CD14-positive monocyte (primary cell): ENCODE data around the gene CHRNA1. TPM values are rescaled to one million over a fixed set of nuclear protein-coding genes. Genes with fewer than 3 reads are reported as not detected.

Source experiments
- DNase-seq, 3 donors: peaks; one replicate each; pipeline ENCODE4 v3.0.0-alpha.2; 2011 to 2022
- H2AFZ ChIP-seq: 2 replicates; pipeline ENCODE4 v1.6.0; 2012; ENCODE audit warnings: mild to moderate bottlenecking, low read depth, low read length, inconsistent platforms; ENCODE audit not compliant: insufficient read depth, poor library complexity, severe bottlenecking
- H3K27ac ChIP-seq, 2 donors: 1 replicate in 1 of 2; 2 replicates in 1 of 2; pipeline ENCODE4 v1.5.1; 2012 to 2013; ENCODE audit warnings: low read length in 2 of 2, control low read depth in 1 of 2, inconsistent platforms in 1 of 2, low read depth in 1 of 2, mild to moderate bottlenecking in 1 of 2
- H3K27me3 ChIP-seq, 2 donors: one replicate each; pipeline versions ENCODE4 v1.6.0 to v1.6.1; 2011 to 2013; ENCODE audit warnings: low read length in 2 of 2; ENCODE audit not compliant: control insufficient read depth in 2 of 2, insufficient read depth in 2 of 2
- H3K36me3 ChIP-seq, 2 donors: replicated peaks in 1 of 2; 1 replicate in 1 of 2; 2 replicates in 1 of 2; pipeline versions ENCODE4 v1.5.1 to v1.6.1; 2012 to 2013; ENCODE audit warnings: low read length in 2 of 2, control low read depth in 1 of 2, inconsistent platforms in 1 of 2, mild to moderate bottlenecking in 1 of 2; ENCODE audit not compliant: insufficient read depth in 2 of 2, control insufficient read depth in 1 of 2
- H3K4me1 ChIP-seq, 2 donors: 1 replicate in 1 of 2; 2 replicates in 1 of 2; pipeline versions ENCODE4 v1.5.1 to v1.6.1; 2012 to 2013; ENCODE audit warnings: low read length in 2 of 2, control low read depth in 1 of 2, inconsistent platforms in 1 of 2, mild to moderate bottlenecking in 1 of 2, moderate library complexity in 1 of 2; ENCODE audit not compliant: insufficient read depth in 2 of 2, control insufficient read depth in 1 of 2
- H3K4me2 ChIP-seq: replicated peaks from 2 replicates; pipeline ENCODE3; 2012; ENCODE audit warnings: low read length, moderate library complexity, mild to moderate bottlenecking; ENCODE audit not compliant: poor library complexity, severe bottlenecking; ENCODE audit errors: extremely low read depth
- H3K4me3 ChIP-seq, 3 experiments: fragments of 200-600 bp in 1 of 3; sonication (generic) in 1 of 3; replicated peaks in 1 of 3; 1 replicate in 2 of 3; 2 replicates in 1 of 3; pipeline ENCODE4 v1.5.1; 2011 to 2013; ENCODE audit warnings: low read length in 3 of 3, mild to moderate bottlenecking in 3 of 3, control low read depth in 2 of 3, low read depth in 2 of 3, inconsistent platforms in 1 of 3, moderate library complexity in 1 of 3
- H3K79me2 ChIP-seq: 2 replicates; pipeline ENCODE4 v1.6.0; 2012; ENCODE audit warnings: mild to moderate bottlenecking, control low read depth, inconsistent platforms, low read length, moderate library complexity; ENCODE audit not compliant: insufficient read depth
- H3K9ac ChIP-seq: 2 replicates; pipeline ENCODE4 v1.6.0; 2017; ENCODE audit warnings: low read length, mild to moderate bottlenecking; ENCODE audit not compliant: insufficient read depth, poor library complexity, severe bottlenecking
- H3K9me3 ChIP-seq, 2 donors: replicated peaks in 1 of 2; 1 replicate in 1 of 2; 2 replicates in 1 of 2; pipeline versions ENCODE4 v1.5.1 to v1.6.1; 2012 to 2013; ENCODE audit warnings: low read length in 2 of 2, control low read depth in 1 of 2; ENCODE audit not compliant: control insufficient read depth in 1 of 2, insufficient read depth in 1 of 2
- H4K20me1 ChIP-seq: 2 replicates; pipeline ENCODE4 v1.6.0; 2012; ENCODE audit warnings: mild to moderate bottlenecking, low read length, control low read depth, moderate library complexity; ENCODE audit not compliant: insufficient read depth
- H3K27ac Mint-ChIP-seq, 7 donors: one replicate each; pipeline ENCODE4 v1.8.0; 2020; ENCODE audit warnings: mild to moderate bottlenecking in 7 of 7, mixed read lengths in 7 of 7, moderate library complexity in 6 of 7, inconsistent platforms in 2 of 7
- H3K27me3 Mint-ChIP-seq, 3 donors: one replicate each; pipeline ENCODE4 v1.8.0; 2021 to 2022; ENCODE audit warnings: low read depth in 3 of 3, mild to moderate bottlenecking in 3 of 3, mixed read lengths in 3 of 3, moderate library complexity in 3 of 3, inconsistent platforms in 1 of 3
- H3K36me3 Mint-ChIP-seq, 2 donors: one replicate each; pipeline ENCODE4 v1.8.0; 2020; ENCODE audit warnings: mixed read lengths in 2 of 2, inconsistent platforms in 1 of 2, mild to moderate bottlenecking in 1 of 2
- H3K4me1 Mint-ChIP-seq: one replicate; pipeline ENCODE4 v1.8.0; 2020; ENCODE audit warnings: mild to moderate bottlenecking, mixed read lengths
- H3K4me3 Mint-ChIP-seq, 2 donors: one replicate each; pipeline ENCODE4 v1.8.0; 2020; ENCODE audit warnings: mild to moderate bottlenecking in 2 of 2, mixed read lengths in 2 of 2, moderate library complexity in 1 of 2
- H3K9me3 Mint-ChIP-seq, 7 donors: one replicate each; pipeline ENCODE4 v1.8.0; 2020 to 2022; ENCODE audit warnings: mixed read lengths in 7 of 7, mild to moderate bottlenecking in 6 of 7, moderate library complexity in 6 of 7, inconsistent platforms in 2 of 7
- WGBS: methylation state at CpG from one replicate; pipeline ENCODE4 v1.1.5; 2013; ENCODE audit warnings: missing lambda C conversion rate; ENCODE audit not compliant: insufficient coverage; 5-methylcytosine and 5-hydroxymethylcytosine counted together
- intact Hi-C, 2 donors: fragments of 100-400 bp; cut with micrococcal nuclease; formaldehyde crosslinking; loops; one replicate each; pipeline versions ENCODE4 v1.15.0 to v1.15.1; 2023
- polyA plus RNA-seq, 3 donors: library from polyadenylated mRNA; depleted of rRNA in 1 of 3; unstranded in 2 of 3; stranded (reverse) in 1 of 3; fragments of 300-500 nt in 2 of 3; fragments of >200 nt in 1 of 3; fragmentation: Illumina TruSeq in 2 of 3; gene quantifications; 1 replicate in 2 of 3; 2 replicates in 1 of 3; pipeline ENCODE4 v1.2.3, GENCODE V29; 2012 to 2021
- TF ChIP-seq, protein P1 (sequence below): fragments of 200-600 bp; IDR thresholded peaks from one replicate; pipeline ENCODE4 v1.8.0; 2022; ENCODE audit warnings: antibody characterized with exemption, mild to moderate bottlenecking

The CHRNA1 gene
- polyA plus RNA-seq, 3 donors: not detected

DNA sequence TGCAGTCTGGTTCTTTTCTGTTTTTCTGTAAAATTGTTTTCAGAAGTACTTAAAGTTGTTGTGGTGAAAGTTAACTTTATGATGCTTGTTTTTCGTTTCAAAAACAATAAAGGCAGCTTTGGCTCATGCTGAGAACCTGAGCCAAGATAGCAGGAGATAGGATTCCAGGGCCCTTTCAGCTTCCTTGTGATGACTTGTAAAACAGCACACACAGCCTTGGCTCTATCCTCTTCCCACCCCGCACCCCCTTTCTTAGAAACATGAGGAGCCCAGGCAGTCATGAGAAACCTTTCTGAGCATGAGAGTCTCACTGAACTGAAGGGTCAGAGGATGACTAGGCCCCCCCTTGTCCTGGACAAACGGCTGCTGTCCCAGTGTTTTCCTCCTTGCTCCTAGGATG is 12.4 kb upstream of the CHRNA1 start:
- H3K9ac ChIP-seq: no peak overlapping the region
- intact Hi-C loops: no loop called here
- TF ChIP-seq, protein P1, sequence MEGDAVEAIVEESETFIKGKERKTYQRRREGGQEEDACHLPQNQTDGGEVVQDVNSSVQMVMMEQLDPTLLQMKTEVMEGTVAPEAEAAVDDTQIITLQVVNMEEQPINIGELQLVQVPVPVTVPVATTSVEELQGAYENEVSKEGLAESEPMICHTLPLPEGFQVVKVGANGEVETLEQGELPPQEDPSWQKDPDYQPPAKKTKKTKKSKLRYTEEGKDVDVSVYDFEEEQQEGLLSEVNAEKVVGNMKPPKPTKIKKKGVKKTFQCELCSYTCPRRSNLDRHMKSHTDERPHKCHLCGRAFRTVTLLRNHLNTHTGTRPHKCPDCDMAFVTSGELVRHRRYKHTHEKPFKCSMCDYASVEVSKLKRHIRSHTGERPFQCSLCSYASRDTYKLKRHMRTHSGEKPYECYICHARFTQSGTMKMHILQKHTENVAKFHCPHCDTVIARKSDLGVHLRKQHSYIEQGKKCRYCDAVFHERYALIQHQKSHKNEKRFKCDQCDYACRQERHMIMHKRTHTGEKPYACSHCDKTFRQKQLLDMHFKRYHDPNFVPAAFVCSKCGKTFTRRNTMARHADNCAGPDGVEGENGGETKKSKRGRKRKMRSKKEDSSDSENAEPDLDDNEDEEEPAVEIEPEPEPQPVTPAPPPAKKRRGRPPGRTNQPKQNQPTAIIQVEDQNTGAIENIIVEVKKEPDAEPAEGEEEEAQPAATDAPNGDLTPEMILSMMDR: no peak
- H3K4me3 ChIP-seq: no peak overlapping the region
- Mint-ChIP-seq H3K27ac (no peak overlapping the region), H3K4me1 (peaks cover 32% of the 10 kb centered on the region), H3K9me3 (no peaks in the 10 kb centered on the region), H3K36me3 (no peaks in the 10 kb centered on the region), H3K4me3 (no peak overlapping the region), H3K27me3 (peaks cover 3 to 6% (median 6%) of the 10 kb centered on the region in 3 donors)
- H3K4me1 ChIP-seq: peaks cover 11 to 17% of the 10 kb centered on the region in 2 donors
- no peaks in the 10 kb centered on the region for H3K36me3 ChIP-seq
- no peak overlapping the region for H3K4me2 ChIP-seq
- no peak for DNase-seq
- no peaks in the 10 kb centered on the region for H4K20me1 ChIP-seq
- 90% methylated on average over 3 of the region's 3 CpGs for WGBS
- no peaks in the 10 kb centered on the region for H3K27me3 ChIP-seq
- no peak overlapping the region for H2AFZ ChIP-seq
- no peaks in the 10 kb centered on the region for H3K9me3 ChIP-seq
- H3K79me2 ChIP-seq: no peaks in the 10 kb centered on the region
- H3K27ac ChIP-seq: no peak overlapping the region

DNA sequence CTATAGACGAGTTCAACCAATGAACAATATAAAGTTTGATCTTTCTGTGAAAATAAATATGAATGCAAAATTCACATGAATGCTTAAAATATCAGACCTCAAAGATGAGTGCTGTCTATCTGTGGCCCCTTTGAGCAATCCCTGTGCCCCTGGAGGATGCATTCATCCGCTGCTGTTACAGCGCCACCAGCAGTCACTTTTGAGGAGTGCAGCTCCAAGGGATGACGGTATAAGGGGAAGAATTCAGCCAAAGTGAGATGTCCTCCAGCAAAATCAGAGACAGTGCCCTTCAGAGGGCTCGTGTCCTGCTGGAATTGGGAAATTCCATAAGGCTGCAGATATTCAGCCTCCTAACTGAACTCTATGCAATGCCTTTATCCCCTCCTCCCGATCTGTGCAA is 12.0 kb upstream of the CHRNA1 start:
- peaks cover 11 to 19% of the 10 kb centered on the region in 2 donors for H3K4me1 ChIP-seq
- TF ChIP-seq, protein P1: peak; percentile 16
- H3K79me2 ChIP-seq: no peaks in the 10 kb centered on the region
- H3K4me2 ChIP-seq: no peak overlapping the region
- H3K9me3 ChIP-seq: no peaks in the 10 kb centered on the region
- H3K27me3 ChIP-seq: no peaks in the 10 kb centered on the region
- Mint-ChIP-seq H3K27me3 (peaks cover 3 to 6% (median 6%) of the 10 kb centered on the region in 3 donors), H3K27ac (peak overlapping the region in 1 of 7 donors; percentile 15), H3K4me3 (no peak overlapping the region), H3K36me3 (no peaks in the 10 kb centered on the region), H3K4me1 (peaks cover 35% of the 10 kb centered on the region), H3K9me3 (no peaks in the 10 kb centered on the region)
- no peaks in the 10 kb centered on the region for H4K20me1 ChIP-seq
- no peak for DNase-seq
- H3K9ac ChIP-seq: no peak overlapping the region
- no peak overlapping the region for H2AFZ ChIP-seq
- H3K36me3 ChIP-seq: no peaks in the 10 kb centered on the region
- H3K4me3 ChIP-seq: no peak overlapping the region
- H3K27ac ChIP-seq: no peak overlapping the region
- 80% methylated on average over 1 of the region's 6 CpGs for WGBS
- intact Hi-C loops: no loop called here
